Lung (tissue), 12 donors: ENCODE results near the gene XYLT2. TPM values are rescaled to one million over a fixed set of nuclear protein-coding genes. Genes with fewer than 3 reads are reported as not detected.

Experiments
- ATAC-seq: fragments of 200-7000 bp; cut with Tn5 transposase; one replicate; pipeline ENCODE4 v1.9.1; 2020; ENCODE audit warnings: moderate number of reproducible peaks; ENCODE audit not compliant: insufficient read depth, low FRiP score
- DNase-seq, 3 donors: peaks; one replicate each; pipeline ENCODE4 v3.0.0-alpha.2; 2013 to 2017
- H3K27ac ChIP-seq, 2 donors: one replicate each; pipeline ENCODE4 v1.5.1; 2013; ENCODE audit warnings: mild to moderate bottlenecking in 2 of 2, moderate library complexity in 2 of 2, control low read depth in 1 of 2, inconsistent platforms in 1 of 2, low read depth in 1 of 2, low read length in 1 of 2
- H3K27me3 ChIP-seq, 3 donors: one replicate each; pipeline ENCODE4 v1.5.1; 2013; ENCODE audit warnings: low read length in 2 of 3; ENCODE audit not compliant: control insufficient read depth in 3 of 3, insufficient read depth in 3 of 3
- H3K36me3 ChIP-seq, 4 donors: one replicate each; pipeline ENCODE4 v1.5.1; 2013; ENCODE audit warnings: low read length in 4 of 4, mild to moderate bottlenecking in 1 of 4, moderate library complexity in 1 of 4; ENCODE audit not compliant: control insufficient read depth in 4 of 4, insufficient read depth in 4 of 4
- H3K4me1 ChIP-seq, 5 donors: one replicate each; pipeline ENCODE4 v1.5.1; 2013; ENCODE audit warnings: low read length in 5 of 5, mild to moderate bottlenecking in 2 of 5, moderate library complexity in 1 of 5; ENCODE audit not compliant: control insufficient read depth in 5 of 5, insufficient read depth in 5 of 5
- H3K4me3 ChIP-seq: one replicate; pipeline ENCODE4 v1.5.1; 2013; ENCODE audit warnings: mild to moderate bottlenecking, control low read depth, moderate library complexity
- H3K9ac ChIP-seq, 2 donors: one replicate each; pipeline ENCODE4 v1.5.1; 2013; ENCODE audit warnings: low read length in 2 of 2, control low read depth in 1 of 2; ENCODE audit not compliant: insufficient read depth in 1 of 2
- H3K9me3 ChIP-seq, 4 donors: one replicate each; pipeline ENCODE4 v1.5.1; 2013; ENCODE audit warnings: low read length in 3 of 4, mild to moderate bottlenecking in 1 of 4, moderate library complexity in 1 of 4; ENCODE audit not compliant: control insufficient read depth in 4 of 4, insufficient read depth in 3 of 4
- WGBS, 2 donors: extraction: QIAGEN DNeasy Blood & Tissue Kit; methylation state at CpG; one replicate each; pipeline ENCODE4 v1.1.7; 2013; 5-methylcytosine and 5-hydroxymethylcytosine counted together
- polyA plus RNA-seq, 2 donors: library from polyadenylated mRNA; stranded (reverse); fragments of 200-250 nt; gene quantifications; one replicate each; pipeline ENCODE4 v1.2.1, GENCODE V29; 2013
- total RNA-seq, 2 donors: library from RNA; depleted of rRNA in 1 of 2; stranded (reverse); fragments of >200 nt in 1 of 2; gene quantifications; one replicate each; pipeline ENCODE4 v1.2.1, GENCODE V29; 2014 to 2021
- TF ChIP-seq, protein P1 (sequence below): IDR thresholded peaks from 2 replicates; pipeline ENCODE4 v1.5.1; 2012; ENCODE audit warnings: mild to moderate bottlenecking; ENCODE audit errors: control extremely low read depth, extremely low read depth
- donor health status: control.
- donor health status: control.
- donor health status: Bipolar disorder and iron deficiency.
- donor health status: healthy.
- donor health status: DM: yes; HTN: yes; CAD: no.

XYLT2 gene
- total and polyA plus RNA-seq, 4 donors, result 9.6 to 28.5 (median 16.2) TPM

DNA sequence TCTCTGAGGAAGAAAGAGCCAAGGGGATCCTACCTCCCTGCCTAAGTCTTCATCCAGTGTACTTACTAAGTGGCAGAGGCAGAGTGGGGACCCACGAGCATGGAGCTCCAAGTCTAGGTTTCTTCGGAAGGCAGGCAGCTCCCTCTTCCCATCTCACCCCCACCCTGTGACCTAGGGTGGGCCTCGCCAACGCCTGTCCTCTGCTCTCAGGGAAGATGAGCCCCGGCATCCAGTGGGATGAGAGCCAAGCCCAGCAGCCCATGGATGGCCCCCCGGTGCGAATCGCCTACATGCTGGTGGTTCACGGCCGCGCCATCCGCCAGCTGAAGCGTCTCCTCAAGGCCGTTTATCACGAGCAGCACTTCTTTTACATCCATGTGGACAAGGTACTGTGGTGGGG is 8.3 kb downstream of the XYLT2 start:
- Histone ChIP-seq H3K36me3 (peaks cover 0 to 57% (median 25%) of the 10 kb centered on the region in 4 donors), H3K9me3 (no peaks in the 10 kb centered on the region), H3K27ac (no peak overlapping the region), H3K4me3 (no peak overlapping the region), H3K9ac (no peak overlapping the region), H3K4me1 (no peaks in the 10 kb centered on the region), H3K27me3 (no peaks in the 10 kb centered on the region)
- WGBS, 2 donors, result 94 to 98% methylated on average over 15 of the region's 15 CpGs
- no peak for ATAC-seq
- TF ChIP-seq, protein P1, sequence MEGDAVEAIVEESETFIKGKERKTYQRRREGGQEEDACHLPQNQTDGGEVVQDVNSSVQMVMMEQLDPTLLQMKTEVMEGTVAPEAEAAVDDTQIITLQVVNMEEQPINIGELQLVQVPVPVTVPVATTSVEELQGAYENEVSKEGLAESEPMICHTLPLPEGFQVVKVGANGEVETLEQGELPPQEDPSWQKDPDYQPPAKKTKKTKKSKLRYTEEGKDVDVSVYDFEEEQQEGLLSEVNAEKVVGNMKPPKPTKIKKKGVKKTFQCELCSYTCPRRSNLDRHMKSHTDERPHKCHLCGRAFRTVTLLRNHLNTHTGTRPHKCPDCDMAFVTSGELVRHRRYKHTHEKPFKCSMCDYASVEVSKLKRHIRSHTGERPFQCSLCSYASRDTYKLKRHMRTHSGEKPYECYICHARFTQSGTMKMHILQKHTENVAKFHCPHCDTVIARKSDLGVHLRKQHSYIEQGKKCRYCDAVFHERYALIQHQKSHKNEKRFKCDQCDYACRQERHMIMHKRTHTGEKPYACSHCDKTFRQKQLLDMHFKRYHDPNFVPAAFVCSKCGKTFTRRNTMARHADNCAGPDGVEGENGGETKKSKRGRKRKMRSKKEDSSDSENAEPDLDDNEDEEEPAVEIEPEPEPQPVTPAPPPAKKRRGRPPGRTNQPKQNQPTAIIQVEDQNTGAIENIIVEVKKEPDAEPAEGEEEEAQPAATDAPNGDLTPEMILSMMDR, result no peak
- no peak for DNase-seq

DNA sequence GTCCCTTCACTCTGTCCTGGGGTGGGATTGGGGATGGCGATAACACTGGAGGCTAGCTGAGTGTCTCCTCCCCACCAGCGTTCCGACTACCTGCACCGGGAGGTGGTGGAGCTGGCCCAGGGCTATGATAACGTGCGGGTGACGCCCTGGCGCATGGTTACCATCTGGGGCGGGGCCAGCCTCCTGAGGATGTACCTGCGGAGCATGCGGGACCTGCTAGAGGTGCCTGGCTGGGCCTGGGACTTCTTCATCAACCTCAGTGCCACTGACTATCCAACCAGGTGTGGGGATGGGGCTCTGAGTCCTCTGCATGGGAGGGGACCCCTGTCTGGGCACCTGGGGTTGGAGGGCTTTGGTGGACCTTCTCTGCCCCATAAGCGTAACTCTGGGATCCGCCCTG is 8.8 kb downstream of the XYLT2 start:
- H3K4me3 ChIP-seq, result no peak overlapping the region
- WGBS, 2 donors, result 95 to 97% methylated on average over 13 of the region's 13 CpGs
- H3K9ac ChIP-seq, result no peak overlapping the region
- H3K9me3 ChIP-seq, result no peaks in the 10 kb centered on the region
- peaks cover 0 to 62% (median 25%) of the 10 kb centered on the region in 4 donors for H3K36me3 ChIP-seq
- no peak overlapping the region for H3K27ac ChIP-seq
- ATAC-seq (no peak), DNase-seq (no peak)
- H3K27me3 ChIP-seq, result no peaks in the 10 kb centered on the region
- TF ChIP-seq, protein P1, result no peak
- H3K4me1 ChIP-seq, result no peaks in the 10 kb centered on the region

DNA sequence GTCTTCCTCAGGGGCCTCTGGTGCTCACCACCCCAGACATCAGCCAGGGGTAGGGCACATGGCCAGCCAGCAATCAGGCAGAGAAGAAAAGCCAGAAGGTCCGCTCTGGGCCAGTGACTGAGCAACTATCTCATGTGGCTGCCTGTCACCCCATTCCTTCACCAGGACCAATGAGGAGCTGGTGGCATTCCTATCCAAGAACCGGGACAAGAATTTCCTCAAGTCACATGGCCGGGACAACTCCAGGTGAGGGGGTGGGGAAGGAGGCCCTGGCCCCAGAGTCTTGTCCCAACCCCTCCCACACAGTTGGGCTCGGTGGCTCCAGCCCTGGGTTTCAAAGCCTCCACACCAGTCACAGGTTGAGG is 9.4 kb downstream of the XYLT2 start:
- DNase-seq, result no peak
- WGBS, 2 donors, result 89% methylated on average over 4 of the region's 4 CpGs
- H3K4me1 ChIP-seq, result no peaks in the 10 kb centered on the region
- peaks cover 0 to 67% (median 26%) of the 10 kb centered on the region in 4 donors for H3K36me3 ChIP-seq
- no peaks in the 10 kb centered on the region for H3K9me3 ChIP-seq
- H3K9ac ChIP-seq, result no peak overlapping the region
- no peak overlapping the region for H3K4me3 ChIP-seq
- H3K27ac ChIP-seq, result no peak overlapping the region
- no peaks in the 10 kb centered on the region for H3K27me3 ChIP-seq
- TF ChIP-seq, protein P1, result no peak
- no peak for ATAC-seq

DNA sequence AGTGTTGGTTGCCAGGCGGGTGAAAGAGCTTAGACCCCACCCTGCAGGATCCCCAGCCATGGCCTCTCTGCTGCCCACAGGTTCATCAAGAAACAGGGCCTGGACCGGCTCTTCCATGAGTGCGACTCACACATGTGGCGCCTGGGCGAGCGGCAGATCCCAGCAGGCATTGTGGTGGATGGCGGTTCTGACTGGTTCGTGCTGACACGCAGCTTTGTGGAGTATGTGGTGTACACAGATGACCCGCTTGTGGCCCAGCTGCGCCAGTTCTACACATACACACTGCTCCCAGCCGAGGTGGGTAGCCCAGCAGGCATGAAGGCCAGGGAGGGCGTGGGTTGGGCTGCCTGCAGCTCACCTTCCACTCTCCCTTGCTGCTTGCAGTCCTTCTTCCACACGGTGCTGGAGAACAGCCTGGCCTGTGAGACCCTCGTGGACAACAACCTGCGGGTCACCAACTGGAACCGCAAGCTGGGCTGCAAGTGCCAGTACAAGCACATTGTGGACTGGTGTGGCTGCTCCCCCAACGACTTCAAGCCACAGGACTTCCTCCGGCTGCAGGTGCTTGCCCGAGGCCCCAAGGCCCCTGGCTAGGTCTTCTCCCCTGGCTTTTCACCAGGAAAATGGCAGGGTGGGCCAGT is 9.9 kb downstream of the XYLT2 start:
- no peak for ATAC-seq
- Histone ChIP-seq H3K4me1 (no peaks in the 10 kb centered on the region), H3K36me3 (peaks cover 0 to 69% (median 26%) of the 10 kb centered on the region in 4 donors)

More for the DNA sequence above, 9.9 kb downstream of the XYLT2 start:
- Histone ChIP-seq H3K9me3 (no peaks in the 10 kb centered on the region), H3K4me3 (no peak overlapping the region), H3K9ac (no peak overlapping the region), H3K27ac (no peak overlapping the region), H3K27me3 (no peaks in the 10 kb centered on the region)
- WGBS, 2 donors, result 92 to 93% methylated on average over 20 of the region's 20 CpGs
- TF ChIP-seq, protein P1, result no peak
- no peak for DNase-seq
